HG02642 (cell line): ENCODE measurements around the gene FBXW7.

ENCODE experiments used
- ATAC-seq: cut with Tn5 transposase; IDR thresholded peaks from one replicate; pipeline ENCODE4 v1.9.1; 2021; ENCODE audit warnings: mild to moderate bottlenecking; ENCODE audit not compliant: unreplicated experiment, poor library complexity

FBXW7 gene

GRCh38 chr4:152535903-152536544 is at the start of gene FBXW7:
Gene FBXW7 (minus strand): TSS chr4:152536092. CDS start chr4:152411803, 124,289 bp downstream.
- ATAC-seq = peak; percentile 84

GRCh38 chr4:152585023-152585441 is 49.1 kb upstream of the FBXW7 start:
- ATAC-seq = peak; percentile 68

- no peak for ATAC-seq
Measured at GRCh38 chr4:152581536-152582160, 45.8 kb upstream of the FBXW7 start.

GRCh38 chr4:152579916-152580315 is 44.0 kb upstream of the FBXW7 start:
- ATAC-seq = no peak

DNA sequence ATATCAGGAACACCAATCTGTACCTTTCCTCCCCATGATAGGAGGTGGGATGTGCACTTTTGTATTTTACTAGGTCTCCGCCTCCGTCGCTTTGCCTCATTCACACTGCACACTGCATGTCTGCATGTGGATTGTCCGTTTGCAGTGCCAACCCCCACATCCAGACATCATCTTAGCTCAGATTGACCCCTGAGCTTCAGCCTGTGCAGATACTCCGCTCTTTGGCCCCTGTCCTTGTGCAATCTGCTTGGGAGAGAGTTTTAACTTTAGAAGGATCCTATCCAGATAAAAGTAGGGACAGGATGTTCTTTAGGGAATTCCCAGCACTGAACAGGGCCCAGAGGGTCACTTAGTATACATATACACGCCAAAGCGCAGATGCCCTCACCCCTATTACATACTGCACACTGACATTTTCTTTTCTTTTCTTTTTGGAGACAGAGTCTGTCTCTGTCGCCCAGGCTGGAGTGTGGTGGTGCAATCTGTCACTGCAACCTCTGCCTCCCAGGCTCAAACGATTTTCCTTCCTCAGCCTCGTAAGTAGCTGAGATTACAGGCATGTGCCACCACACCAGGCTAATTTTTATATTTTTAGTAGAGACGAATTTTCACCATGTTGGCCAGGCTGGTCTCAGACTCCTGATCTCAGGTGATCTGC is 43.3 kb upstream of the FBXW7 start:
- ATAC-seq = no peak

GRCh38 chr4:152578670-152579069 is 42.8 kb upstream of the FBXW7 start:
- ATAC-seq = no peak

- no peak for ATAC-seq
Measured at GRCh38 chr4:152577708-152578396, 42.0 kb upstream of the FBXW7 start.

DNA sequence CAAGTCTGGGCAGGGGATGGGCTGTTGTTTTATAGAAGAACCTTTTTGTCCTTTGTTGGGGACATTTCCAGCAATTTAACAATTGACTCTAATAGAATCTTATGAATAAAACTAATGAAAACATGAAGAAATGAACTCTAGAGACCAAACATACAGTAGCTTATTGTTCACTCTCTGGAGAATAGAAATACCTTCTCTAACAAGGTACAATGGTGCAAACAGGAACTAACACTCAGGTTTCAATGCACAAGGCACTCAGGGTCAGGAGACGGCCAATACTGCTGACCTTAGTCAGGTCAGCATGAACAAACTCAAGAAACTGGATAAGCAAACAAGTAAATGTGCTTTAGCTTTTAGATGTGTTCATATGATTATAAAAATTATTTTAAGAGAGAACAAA is 39.6 kb upstream of the FBXW7 start:
- ATAC-seq = no peak

GRCh38 chr4:152573861-152574260 is 38.0 kb upstream of the FBXW7 start:
- no peak for ATAC-seq

GRCh38 chr4:152572417-152573086 is 36.7 kb upstream of the FBXW7 start:
- peak; percentile 63 for ATAC-seq

DNA sequence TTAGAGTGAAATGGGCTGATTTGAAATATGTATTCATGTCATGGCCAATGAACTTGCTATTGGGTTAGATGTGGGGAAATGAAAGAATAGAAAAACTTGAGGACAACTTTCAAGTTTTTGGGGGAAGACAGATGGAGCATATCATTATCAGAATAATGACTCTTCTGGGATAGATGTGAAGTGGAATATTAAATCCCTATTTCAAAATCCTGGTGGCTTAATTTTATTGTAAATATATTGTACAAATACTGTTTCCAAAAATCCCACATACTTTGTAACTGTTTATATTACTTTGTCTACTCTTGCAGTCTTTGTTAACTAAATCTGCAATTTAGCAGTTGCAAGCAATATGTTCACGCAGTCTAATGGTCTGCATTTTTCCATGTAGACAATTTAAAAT is 35.9 kb upstream of the FBXW7 start:
- ATAC-seq = no peak

GRCh38 chr4:152571296-152571695 is 35.4 kb upstream of the FBXW7 start:
- no peak for ATAC-seq

- no peak for ATAC-seq
Measured at GRCh38 chr4:152565333-152565732, 29.4 kb upstream of the FBXW7 start.

GRCh38 chr4:152564336-152564735 is 28.4 kb upstream of the FBXW7 start:
- ATAC-seq = no peak

GRCh38 chr4:152563209-152563608 is 27.3 kb upstream of the FBXW7 start:
- ATAC-seq = no peak

DNA sequence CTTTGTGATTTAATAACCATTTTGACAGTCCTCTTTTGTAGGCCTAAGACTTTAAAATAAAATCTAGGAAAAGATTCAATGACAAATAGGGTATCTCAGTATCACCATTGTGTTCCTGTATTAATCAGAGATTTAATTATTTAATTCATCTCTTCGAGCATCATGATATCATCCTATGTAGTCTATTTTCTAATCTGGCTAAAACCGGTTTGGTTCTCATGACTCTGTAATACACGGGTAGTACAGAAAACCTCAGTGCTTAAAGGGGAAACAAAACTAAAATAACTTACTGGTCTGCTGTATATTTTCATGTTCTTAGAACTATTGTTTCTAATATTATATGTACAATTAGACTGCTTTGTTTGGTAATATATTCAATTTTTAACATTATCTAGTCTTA is 23.7 kb upstream of the FBXW7 start:
- ATAC-seq = no peak

- no peak for ATAC-seq
Measured at GRCh38 chr4:152558396-152558795, 22.5 kb upstream of the FBXW7 start.

- ATAC-seq = no peak
Measured at GRCh38 chr4:152556834-152557233, 20.9 kb upstream of the FBXW7 start.

- ATAC-seq = no peak
Measured at GRCh38 chr4:152556283-152556682, 20.4 kb upstream of the FBXW7 start.

- no peak for ATAC-seq
Measured at GRCh38 chr4:152554742-152555141, 18.9 kb upstream of the FBXW7 start.

GRCh38 chr4:152550687-152551086 is 14.8 kb upstream of the FBXW7 start:
- ATAC-seq = peak; percentile 31
